ENCODE data around the gene RPL26.
"Not testable (repeated sequence)": the region's sequence is repeated elsewhere in the genome, so short reads cannot be mapped to it uniquely, and the experiment has no call there.

Gene RPL26

DNA sequence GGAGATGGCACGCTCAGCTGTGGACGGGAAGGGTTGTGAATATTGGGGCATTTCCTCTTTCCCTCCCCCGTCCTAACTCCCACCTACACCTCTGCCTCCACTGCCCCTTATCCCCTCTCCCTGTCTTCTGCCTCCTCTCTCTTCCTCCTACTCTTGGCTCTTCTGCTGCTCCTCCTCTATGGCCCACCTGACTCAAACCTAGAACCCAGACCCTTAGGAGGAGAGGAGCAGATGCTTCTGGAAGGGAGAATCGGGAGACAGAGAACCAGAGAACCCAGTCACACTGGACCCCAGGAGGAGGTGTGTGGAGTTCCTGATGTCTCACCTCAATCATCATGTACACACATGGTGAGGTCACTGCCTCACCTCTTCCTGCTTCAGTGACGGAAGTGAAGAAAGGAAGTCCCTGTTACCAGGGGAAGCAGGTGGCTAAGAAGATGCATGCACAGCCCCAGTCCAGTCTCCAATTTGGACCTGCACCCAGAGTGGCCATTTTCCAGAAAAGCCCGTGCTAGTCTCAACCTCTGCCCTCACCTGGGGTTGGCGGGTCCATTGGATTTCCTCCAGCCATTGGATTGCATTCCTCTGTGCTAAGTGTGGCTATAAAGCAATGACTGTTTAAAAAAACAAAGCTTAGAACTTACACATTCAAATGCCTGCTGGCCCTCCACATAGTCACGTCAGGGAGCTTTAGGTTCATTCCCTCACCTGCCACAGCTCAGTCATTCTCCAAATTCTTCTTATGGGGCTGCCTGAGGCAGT, 10.7 kb upstream of the RPL26 start:
- no peak for DNase-seq

GRCh38 chr17:8392674-8393469, 9.9 kb upstream of the RPL26 start:
- no peak for DNase-seq

- DNase-seq: no peak
Measured at GRCh38 chr17:8392274-8392673, 9.3 kb upstream of the RPL26 start.

- no peak for DNase-seq
Measured at GRCh38 chr17:8391711-8392110, 8.7 kb upstream of the RPL26 start.

DNA sequence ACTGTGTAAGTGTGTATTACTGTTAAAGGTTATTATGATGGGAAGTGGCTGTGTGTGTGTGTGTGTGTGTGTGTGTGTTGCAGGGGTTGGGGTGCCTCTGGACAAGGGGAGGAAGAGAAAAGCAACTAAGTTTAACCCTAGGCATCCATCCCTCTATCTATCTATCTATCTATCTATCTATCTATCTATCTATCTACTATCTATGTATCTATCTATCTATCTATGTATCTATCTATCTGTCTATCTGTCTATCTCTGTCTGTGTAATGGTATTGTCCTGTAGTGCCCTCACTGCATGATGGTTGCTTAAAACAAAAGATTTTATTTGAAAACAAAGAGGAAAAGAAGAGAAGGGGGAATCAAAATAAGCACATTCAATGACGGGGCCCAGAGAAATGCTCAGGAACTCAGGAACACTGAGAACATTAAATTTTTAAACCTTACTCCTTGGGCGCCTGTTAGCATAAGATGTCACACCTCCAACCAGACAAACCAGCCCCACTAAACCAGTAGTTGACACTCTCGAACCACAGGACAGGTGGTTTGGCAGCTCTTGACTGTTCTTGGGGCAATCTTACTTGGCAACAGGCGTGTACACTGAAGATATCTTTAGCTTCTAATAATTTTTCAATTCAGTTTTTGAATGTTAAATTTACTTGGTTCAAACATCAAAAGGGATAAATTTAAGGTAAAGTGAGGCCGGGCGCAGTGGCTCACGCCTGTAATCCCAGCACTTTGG, 5.1 kb upstream of the RPL26 start:
- no peak for DNase-seq

DNA sequence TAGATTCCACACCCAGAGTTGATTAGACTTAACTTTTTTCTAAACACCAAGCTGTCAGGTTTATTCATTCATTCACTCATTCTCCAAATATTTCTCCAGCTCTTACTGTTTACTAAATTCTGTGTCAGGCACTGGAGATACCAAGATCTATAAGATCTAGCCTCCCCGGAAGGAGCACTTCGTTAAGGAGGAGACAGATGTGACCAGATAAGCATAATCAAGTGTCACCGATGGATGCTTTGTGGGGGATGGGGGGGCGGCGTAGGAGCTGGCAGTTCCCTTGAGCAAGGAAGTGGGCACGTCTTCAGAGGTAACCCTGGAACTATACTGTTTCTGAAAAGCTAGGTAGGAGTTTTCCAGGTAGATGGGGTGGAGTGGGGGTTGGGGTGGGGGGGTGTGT, 3.8 kb upstream of the RPL26 start:
- DNase-seq: no peak

DNA sequence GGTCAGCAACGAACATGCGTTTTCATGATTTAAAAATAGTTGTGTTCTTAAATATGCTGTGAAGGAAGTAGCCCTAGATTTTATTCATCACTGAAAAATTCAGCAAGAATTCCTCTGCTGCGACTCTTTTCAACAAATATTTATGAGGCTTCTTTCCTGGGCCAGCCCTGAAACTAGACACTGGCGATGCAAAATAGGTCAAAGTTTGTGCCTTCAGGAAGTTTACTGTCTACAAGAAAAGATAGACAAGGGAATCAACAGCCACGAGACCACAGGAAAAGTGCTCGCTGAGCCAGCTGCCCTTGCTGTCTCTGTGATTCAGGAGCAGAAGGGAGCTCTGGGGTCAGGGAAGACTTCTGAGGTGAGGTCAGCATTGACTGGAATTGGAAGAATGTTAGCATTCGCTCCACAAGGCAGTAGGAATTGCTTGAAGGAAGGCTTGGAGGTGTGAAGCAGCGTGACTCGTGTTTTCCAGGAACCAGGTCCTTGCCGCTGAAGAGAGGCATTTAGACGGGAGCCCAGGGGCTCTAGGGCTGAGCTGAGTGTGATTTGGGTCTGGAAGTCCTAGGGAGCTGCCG, 1.9 kb upstream of the RPL26 start:
- DNase-seq: no peak

- no peak for DNase-seq
Measured at GRCh38 chr17:8382880-8383142, 182 bp downstream of the RPL26 start.

DNA sequence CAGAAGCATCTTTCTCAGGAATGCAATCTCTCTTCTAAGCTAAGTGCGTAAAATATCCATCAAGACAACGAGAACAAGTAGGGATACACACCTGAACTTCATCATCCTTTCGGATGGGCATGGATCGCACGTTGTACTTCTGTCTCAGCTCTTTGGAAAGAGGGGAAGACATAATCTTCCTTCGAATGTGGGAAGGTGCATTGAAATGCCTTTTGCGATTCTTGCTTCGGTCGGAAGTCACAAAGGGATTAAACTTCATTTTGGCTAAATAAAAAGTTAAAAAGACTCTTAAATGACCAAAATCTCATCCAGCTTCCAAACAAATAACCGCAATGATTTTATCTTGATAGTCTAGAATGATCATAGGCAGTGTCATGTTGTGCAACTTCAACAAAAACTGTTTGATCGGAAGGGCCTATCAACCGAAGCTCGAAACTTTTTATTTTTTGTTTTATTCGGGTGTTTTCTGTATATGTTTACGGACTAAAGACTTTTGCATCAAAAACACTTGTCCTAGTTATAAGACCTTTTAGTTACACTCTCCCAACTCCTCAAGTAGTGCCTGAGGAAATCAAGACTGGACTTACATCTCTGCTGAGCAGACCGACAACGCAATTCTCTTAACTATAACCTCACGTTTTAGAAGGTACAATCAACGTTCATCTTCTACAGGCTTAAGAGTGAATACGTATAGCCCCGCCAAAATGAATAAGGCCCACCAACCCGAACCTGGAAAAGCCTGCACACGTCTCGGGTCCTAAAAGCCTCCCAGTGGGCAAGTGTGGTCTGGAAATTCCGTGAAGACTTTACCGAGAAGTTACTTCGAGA, 727 bp downstream of the RPL26 start:
- no peak for DNase-seq

- DNase-seq: no peak
Measured at GRCh38 chr17:8380049-8380448, 2.9 kb downstream of the RPL26 start.

GRCh38 chr17:8378117-8378516, 4.9 kb downstream of the RPL26 start:
- not testable (repeated sequence) for DNase-seq

DNA sequence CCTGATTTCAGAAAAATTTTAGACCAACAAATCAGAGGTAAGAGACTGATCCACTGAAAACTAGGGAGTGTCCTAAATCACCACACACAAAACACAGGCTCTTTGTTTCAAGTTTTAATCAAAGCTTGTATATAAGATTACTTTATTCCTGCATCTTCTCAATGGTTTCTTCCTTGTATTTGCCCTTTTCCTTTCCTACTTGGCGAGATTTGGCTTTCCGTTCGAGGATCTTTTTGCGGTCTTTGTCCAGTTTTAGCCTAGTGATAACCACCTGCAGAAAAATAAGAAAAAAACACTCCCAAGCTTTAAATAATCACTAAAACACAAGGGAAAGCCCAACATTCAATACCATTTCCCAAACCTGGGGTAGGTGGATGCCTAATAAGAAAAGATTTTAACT, 5.6 kb downstream of the RPL26 start:
- DNase-seq: no peak

DNA sequence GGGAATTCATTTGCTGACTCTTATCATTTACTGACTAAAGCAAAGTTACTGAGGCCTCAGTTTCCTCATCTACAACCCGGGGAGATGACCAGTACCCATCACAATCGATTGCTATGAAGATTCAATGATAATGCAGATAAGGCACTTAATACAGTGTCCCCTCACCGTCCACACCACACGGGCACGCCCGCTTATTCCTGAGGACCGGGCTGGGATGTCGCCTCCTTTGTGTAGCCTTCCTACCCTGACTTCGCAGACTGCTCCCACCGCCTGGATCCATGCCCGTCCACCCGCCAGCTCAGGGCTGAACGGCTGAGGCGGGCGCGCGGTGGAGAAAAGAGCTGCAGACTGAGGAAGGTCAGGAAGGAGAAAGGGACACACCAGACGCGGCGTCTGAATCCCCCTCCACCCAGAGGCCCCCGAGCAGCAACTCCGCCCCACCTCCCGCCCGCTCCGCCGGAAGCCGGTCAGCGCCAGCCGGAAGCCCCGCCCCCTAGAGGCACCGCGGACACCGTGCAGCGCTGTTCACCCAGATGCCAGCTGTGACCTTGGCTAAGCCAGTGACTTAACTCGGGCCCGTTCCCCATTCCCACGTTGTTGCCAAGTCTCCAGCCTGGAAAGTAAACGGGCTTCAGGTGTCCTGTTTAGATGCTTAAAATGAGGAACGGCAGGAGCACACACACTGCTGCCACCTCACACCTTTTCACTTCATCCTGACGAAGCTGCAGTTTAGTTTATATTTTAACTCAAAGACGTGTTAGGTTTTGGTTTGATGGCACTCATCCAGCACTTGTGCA, 6.5 kb downstream of the RPL26 start, which contains the start of gene KRABD2:
Gene KRABD2, minus strand, starts transcription at position 434 of the 797 bp plus-strand sequence.
- peak; percentile 80 for DNase-seq

DNA sequence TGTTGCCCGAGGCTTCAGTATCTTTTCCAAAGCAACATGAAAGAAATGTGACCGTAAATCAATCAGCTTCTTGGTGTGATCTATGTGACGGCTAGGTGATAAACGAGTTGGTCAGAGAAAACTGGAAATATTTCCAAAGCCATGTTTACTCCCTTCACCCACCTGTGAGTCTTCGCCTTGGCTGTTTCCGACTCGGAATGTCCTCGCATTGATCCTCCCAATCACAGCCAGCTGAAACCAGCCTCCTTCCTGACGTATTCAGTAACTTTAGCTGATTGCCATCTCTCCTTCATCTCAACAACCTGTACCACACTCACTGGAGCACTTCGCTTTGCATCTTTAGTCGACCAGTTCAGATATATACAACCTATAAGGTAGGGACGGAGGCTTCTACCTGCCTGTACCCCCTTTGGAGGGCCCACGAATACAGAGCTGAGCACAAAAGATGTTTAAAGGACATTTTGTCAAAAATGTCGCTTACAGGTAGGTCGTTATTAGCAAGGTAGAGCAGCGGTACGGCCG, 7.2 kb downstream of the RPL26 start:
- DNase-seq: no peak

DNA sequence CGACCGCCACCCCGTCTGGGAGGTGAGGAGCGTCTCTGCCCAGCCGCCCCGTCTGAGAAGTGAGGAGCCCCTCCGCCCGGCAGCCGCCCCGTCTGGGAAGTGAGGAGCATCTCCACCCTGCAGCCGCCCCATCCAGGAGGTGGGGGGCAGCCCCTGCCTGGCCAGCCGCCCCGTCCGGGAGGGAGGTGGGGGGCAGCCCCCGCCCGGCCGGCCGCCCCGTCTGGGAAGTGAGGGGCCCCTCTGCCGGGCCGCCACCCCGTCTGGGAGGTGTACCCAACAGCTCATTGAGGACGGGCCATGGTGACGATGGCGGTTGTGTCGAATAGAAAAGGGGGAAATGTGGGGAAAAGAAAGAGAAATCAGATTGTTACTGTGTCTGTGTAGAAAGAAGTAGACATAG, 9.1 kb downstream of the RPL26 start:
- not testable (repeated sequence) for DNase-seq

GRCh38 chr17:8372422-8372821, 10.6 kb downstream of the RPL26 start:
- DNase-seq: no peak

- no peak for DNase-seq
Measured at GRCh38 chr17:8371786-8372185, 11.2 kb downstream of the RPL26 start.

GRCh38 chr17:8369944-8370343, 13.0 kb downstream of the RPL26 start:
- no peak for DNase-seq

DNA sequence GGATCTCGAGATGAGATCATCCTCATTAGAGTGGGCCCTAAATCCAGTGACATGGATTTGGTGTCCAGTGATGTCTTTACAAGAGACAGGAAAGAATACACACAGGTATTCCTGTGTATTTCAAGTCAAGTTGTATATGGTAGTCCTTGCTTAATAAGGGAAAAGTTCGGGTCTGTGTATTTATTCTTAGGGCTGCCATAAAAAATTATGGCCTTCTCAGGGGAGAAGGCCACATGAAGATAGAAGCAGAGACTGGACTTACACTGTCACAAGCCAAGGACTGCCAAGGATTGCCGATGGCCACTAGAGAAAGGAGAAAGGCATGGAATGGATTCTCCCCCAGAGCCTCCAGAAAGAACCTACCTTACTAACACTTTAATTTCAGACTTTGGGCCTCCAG, 14.8 kb downstream of the RPL26 start:
- DNase-seq: no peak

DNA sequence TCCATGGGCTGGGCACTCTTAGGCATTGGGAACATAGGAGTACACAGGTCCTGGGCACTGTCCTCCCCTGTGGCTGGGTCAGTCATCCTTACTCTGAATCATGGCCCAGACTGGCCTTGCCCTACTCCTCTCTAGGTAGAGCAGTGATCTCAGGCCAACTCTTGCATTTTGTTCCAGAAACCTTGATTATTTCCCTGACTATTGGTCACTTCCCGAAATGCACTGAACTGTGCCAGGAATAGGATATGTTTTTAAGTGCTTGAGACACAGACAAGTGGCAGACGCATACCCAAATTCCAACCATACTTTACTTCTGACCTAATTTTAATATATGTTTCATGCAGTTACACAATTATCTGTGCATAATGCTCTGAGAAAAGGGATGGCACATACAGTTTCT, 16.8 kb downstream of the RPL26 start:
- DNase-seq: no peak

DNA sequence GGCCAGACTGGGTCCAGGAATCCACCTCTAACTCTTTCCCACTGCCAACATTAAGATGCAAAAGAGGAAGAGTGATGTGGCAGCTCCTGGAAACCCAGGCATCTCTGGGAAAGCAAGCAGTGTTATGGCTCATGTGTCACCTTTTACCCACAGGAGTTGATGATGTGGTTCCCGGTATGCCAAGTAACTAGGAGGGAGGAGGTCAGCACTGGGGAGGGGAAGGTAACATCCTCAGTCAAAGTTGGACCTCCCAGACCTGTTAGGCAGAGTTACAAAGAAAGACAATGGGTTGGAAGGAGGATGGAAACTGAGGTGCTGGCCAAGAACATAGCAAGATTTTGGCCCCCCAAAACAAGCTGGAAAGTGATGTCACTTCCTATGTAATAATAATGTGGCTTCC, 17.9 kb downstream of the RPL26 start:
- DNase-seq: no peak
